Heart left ventricle (tissue), 16 donors: ENCODE measurements around the gene PICALM. TPM values are rescaled to one million over a fixed set of nuclear protein-coding genes. Genes with fewer than 3 reads are reported as not detected.

ENCODE experiments used
- ATAC-seq, 4 donors: fragments of 200-7000 bp; cut with Tn5 transposase; one replicate each; pipeline ENCODE4 v1.9.1; 2020 to 2022; ENCODE audit warnings: moderate library complexity in 4 of 4, mild to moderate bottlenecking in 3 of 4, moderate number of reproducible peaks in 1 of 4
- DNase-seq, 5 donors: peaks; one replicate each; pipeline ENCODE4 v3.0.0-alpha.2; 2020
- H3K27ac ChIP-seq, 12 donors: fragments of 200-600 bp; sonication (generic) in 4 of 12; one replicate each; pipeline versions ENCODE4 v1.5.0 to v1.8.0; 2016 to 2022; ENCODE audit warnings: mild to moderate bottlenecking in 2 of 12
- H3K27me3 ChIP-seq, 9 donors: fragments of 200-600 bp; sonication (generic) in 2 of 9; one replicate each; pipeline versions ENCODE4 v1.5.1 to v1.8.0; 2016 to 2022; ENCODE audit warnings: mild to moderate bottlenecking in 3 of 9
- H3K36me3 ChIP-seq, 9 donors: fragments of 200-600 bp; sonication (generic) in 2 of 9; one replicate each; pipeline versions ENCODE4 v1.5.0 to v1.8.0; 2018 to 2022; ENCODE audit warnings: mild to moderate bottlenecking in 2 of 9
- H3K4me1 ChIP-seq, 12 donors: fragments of 200-600 bp; sonication (generic) in 4 of 12; one replicate each; pipeline versions ENCODE4 v1.5.0 to v1.8.0; 2016 to 2022; ENCODE audit warnings: mild to moderate bottlenecking in 3 of 12
- H3K4me3 ChIP-seq, 12 donors: fragments of 200-600 bp; sonication (generic) in 4 of 12; one replicate each; pipeline versions ENCODE4 v1.5.0 to v1.8.0; 2017 to 2022; ENCODE audit warnings: mild to moderate bottlenecking in 9 of 12, moderate library complexity in 4 of 12
- H3K9me3 ChIP-seq, 12 donors: fragments of 200-600 bp; sonication (generic) in 4 of 12; one replicate each; pipeline versions ENCODE4 v1.5.0 to v1.8.0; 2016 to 2022; ENCODE audit warnings: mild to moderate bottlenecking in 1 of 12
- CTCF ChIP-seq, 12 donors: fragments of 200-600 bp; sonication (generic) in 4 of 12; IDR thresholded peaks; one replicate each; pipeline versions ENCODE4 v1.5.0 to v1.8.0; 2018 to 2022; ENCODE audit warnings: antibody characterized with exemption in 12 of 12, mild to moderate bottlenecking in 5 of 12
- POLR2A ChIP-seq, 2 donors: fragments of 450-650 bp; IDR thresholded peaks; one replicate each; pipeline ENCODE4 v1.6.1; 2017; ENCODE audit warnings: antibody characterized with exemption in 2 of 2, mild to moderate bottlenecking in 2 of 2, moderate library complexity in 2 of 2
- WGBS, 4 donors: extraction: QIAGEN DNeasy Blood & Tissue Kit in 2 of 4; methylation state at CpG; one replicate each; pipeline versions ENCODE4 v1.1.5 to v1.1.7; 2013 to 2018; 5-methylcytosine and 5-hydroxymethylcytosine counted together
- intact Hi-C, 10 donors: fragments of 100-400 bp; cut with DNase I; formaldehyde crosslinking; loops; one replicate each; pipeline versions ENCODE4 v1.11.1 to v1.14.2; 2022
- polyA plus RNA-seq, 2 donors: library from polyadenylated mRNA; stranded (reverse); fragments of 200-250 nt; gene quantifications; one replicate each; pipeline ENCODE4 v1.2.3, GENCODE V29; 2013
- total RNA-seq, 9 donors: library from RNA; depleted of rRNA in 2 of 9; stranded (reverse); fragments of >200 nt in 2 of 9; fragmentation: NEBNext Ultra II Directional in 3 of 9; extraction: Animal tissue kit (Norgen Biotek cat#: 25700) in 3 of 9; gene quantifications; one replicate each; pipeline versions ENCODE4 v1.1.0 to v1.2.4, GENCODE V29; 2016 to 2023
- donor health status: ischemic (EF 13 %, LVEDD 7.1; RV severe dilation, severe dysfunction).
- donor health status: healthy with polysubstance abuse.
- donor health status: DM: no; HTN: yes; CAD: no.
- donor health status: DM: no; HTN: no; CAD: no.
- donor health status: ischemic (EF 25% LVEDD 6.9; RV normal size, moderate dysfunction).
- donor health status: ischemic (EF 25% LVEDD 5.7; RV mildly dilated, moderate dysfunction).
- donor health status: healthy.
- donor health status: DM: yes; HTN: yes; CAD: no.
- donor health status: ischemic (EF 35%, LVEDD 5.7; RV mildly dilated, moderate dysfunction).
- donor health status: nonischemic (EF 11% LVEDD 7.7; RV severe dilation, severe dysfunction).
- donor health status: DM: yes; HTN: yes; CAD: no.
- donor health status: PGD.
- donor health status: ischemic (EF 29% LVEDD 5.4; RV normal size, mild dysfunction).
- donor health status: nonischemic (EF 23%, LVEDD 6.1; RV moderate dilation, normal function).

Gene PICALM
- total and polyA plus RNA-seq, 11 donors: 36.1 to 207 (median 171) TPM

GRCh38 chr11:86047275-86047991 is 21.5 kb downstream of the PICALM start:
- ATAC-seq (no peak), DNase-seq (no peak)
- Histone ChIP-seq H3K27ac (peak overlapping the region in 1 of 12 donors; percentile 40), H3K9me3 (no peaks in the 10 kb centered on the region), H3K36me3 (no peaks in the 10 kb centered on the region), H3K27me3 (no peaks in the 10 kb centered on the region), H3K4me1 (peaks cover 0 to 99% (median 70%) of the 10 kb centered on the region in 12 donors), H3K4me3 (no peak overlapping the region)
- intact Hi-C loops: loop anchor here in 1 of 10 donors (10.0 kb wide), 1 partner anchor 193 kb away; the partner anchor contains the start of gene CCDC83
- 80 to 86% (median 86%) methylated on average over 10 of the region's 10 CpGs for WGBS, 4 donors
- TF ChIP-seq POLR2A (IDR thresholded peaks at IDR 0.05) (no peak), CTCF (IDR thresholded peaks at IDR 0.05) (no peak)

GRCh38 chr11:86046116-86046515 is 22.8 kb downstream of the PICALM start:
- intact Hi-C loops: loop anchor here in 1 of 10 donors (10.0 kb wide), 1 partner anchor 191 kb away; the partner anchor contains the start of gene CCDC83
- Histone ChIP-seq H3K9me3 (no peaks in the 10 kb centered on the region), H3K27me3 (no peaks in the 10 kb centered on the region), H3K36me3 (no peaks in the 10 kb centered on the region), H3K4me3 (no peak overlapping the region), H3K4me1 (peaks cover 0 to 99% (median 70%) of the 10 kb centered on the region in 12 donors), H3K27ac (no peak overlapping the region)
- WGBS, 4 donors: 71 to 80% (median 74%) methylated on average over 1 of the region's 1 CpG
- ATAC-seq: no peak
- TF ChIP-seq CTCF (IDR thresholded peaks at IDR 0.05) (no peak), POLR2A (IDR thresholded peaks at IDR 0.05) (no peak)
- no peak for DNase-seq

GRCh38 chr11:86043765-86044503 is 24.9 kb downstream of the PICALM start:
- Histone ChIP-seq H3K4me3 (no peak overlapping the region), H3K27ac (peak overlapping the region in 4 of 12 donors; percentile 7 to 61 (median 39)), H3K9me3 (no peaks in the 10 kb centered on the region), H3K4me1 (peaks cover 0 to 95% (median 72%) of the 10 kb centered on the region in 12 donors), H3K27me3 (no peaks in the 10 kb centered on the region), H3K36me3 (peaks cover 0 to 3% (median 0%) of the 10 kb centered on the region in 9 donors)
- TF ChIP-seq CTCF (IDR thresholded peaks at IDR 0.05) (no peak), POLR2A (IDR thresholded peaks at IDR 0.05) (no peak)
- intact Hi-C loops: loop anchor here in 9 of 10 donors (2.0 to 10.0 kb wide), 6 partner anchors 25 to 189 kb away; partner anchors contain the start of genes PICALM (in 2 of the 9) and CCDC83 (in 1 of the 9)
- WGBS, 4 donors: 69 to 76% (median 74%) methylated on average over 9 of the region's 9 CpGs
- ATAC-seq (no peak), DNase-seq (no peak)

- no peaks in the 10 kb centered on the region for H3K9me3 ChIP-seq
- TF ChIP-seq POLR2A (IDR thresholded peaks at IDR 0.05) (no peak), CTCF (IDR thresholded peaks at IDR 0.05) (peak; percentile 82 to 94 (median 89))
- WGBS, 4 donors: 0 to 4% (median 1%) methylated on average over 2 of the region's 2 CpGs
- peak in 3 of 5 donors; percentile 32 to 79 (median 78) for DNase-seq
- peak overlapping the region in 8 of 12 donors; percentile 16 to 46 (median 26) for H3K4me3 ChIP-seq
- H3K27me3 ChIP-seq: no peaks in the 10 kb centered on the region
- intact Hi-C loops: loop anchor here (1.0 to 10.0 kb wide), 7 partner anchors 27 to 187 kb away; partner anchors contain the start of genes PICALM (in 2 of the 10) and CCDC83 (in 1 of the 10)
- peaks cover 0 to 3% (median 0%) of the 10 kb centered on the region in 9 donors for H3K36me3 ChIP-seq
- ATAC-seq: peak; percentile 80 to 91 (median 84)
- peaks cover 0 to 81% (median 57%) of the 10 kb centered on the region in 12 donors for H3K4me1 ChIP-seq
- peak overlapping the region in 10 of 12 donors; percentile 13 to 75 (median 58) for H3K27ac ChIP-seq
Measured at GRCh38 chr11:86041975-86042378, 26.9 kb downstream of the PICALM start.
